GM08714 (cell line): ENCODE results near the gene CDKN1C.

Experiments used
- H3K4me3 ChIP-seq: fragments of 200-500 bp; sonication (Bioruptor generic); 2 replicates; pipeline ENCODE4 v1.5.1; 2014; ENCODE audit warnings: mild to moderate bottlenecking, low read length, inconsistent platforms
- ZNF274 ChIP-seq: IDR thresholded peaks from 2 replicates; pipeline ENCODE4 v1.6.1; 2012; ENCODE audit warnings: mild to moderate bottlenecking, low read depth, low read length

CDKN1C gene

DNA sequence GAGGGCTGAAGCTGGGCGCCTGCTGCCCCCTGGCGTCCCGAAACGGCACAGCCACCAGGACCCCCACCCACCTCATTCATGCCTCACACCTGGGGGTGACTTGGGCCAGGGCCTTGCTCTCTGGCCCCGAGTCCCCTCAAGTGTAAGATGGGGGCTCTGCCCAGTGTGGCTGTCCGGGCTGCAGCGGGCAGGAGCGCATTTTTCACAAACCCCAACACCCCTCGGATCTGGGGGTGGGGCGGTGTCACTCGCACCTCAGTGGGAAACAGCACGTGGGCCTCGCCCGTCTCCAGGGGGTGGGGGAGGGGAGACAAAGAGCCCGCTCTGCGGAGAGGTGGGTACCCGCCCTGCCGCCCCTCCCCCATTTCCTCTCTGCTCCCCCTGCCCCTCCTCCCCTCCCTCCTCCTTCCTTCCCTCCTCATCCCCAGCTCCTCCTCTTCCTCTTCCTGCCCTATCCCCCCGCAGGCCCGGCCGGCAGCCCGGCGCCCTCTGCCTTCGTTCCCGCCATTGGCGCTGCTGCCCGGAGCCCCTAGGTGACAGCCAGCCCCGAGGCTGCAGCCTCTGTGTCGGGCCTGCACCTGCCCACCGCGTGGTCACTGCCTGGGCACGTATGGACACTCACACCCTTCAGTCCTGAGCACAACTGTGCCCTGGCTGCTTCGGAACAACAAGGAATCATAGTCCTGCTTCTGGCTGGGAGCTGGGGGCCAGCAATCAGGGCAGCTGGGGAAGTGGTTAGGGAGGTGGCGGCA, 6.8 kb upstream of the CDKN1C start:
- peak overlapping the region; percentile 16; the same call in 1 of the 2 replicates for H3K4me3 ChIP-seq
- no peak for TF ChIP-seq ZNF274

DNA sequence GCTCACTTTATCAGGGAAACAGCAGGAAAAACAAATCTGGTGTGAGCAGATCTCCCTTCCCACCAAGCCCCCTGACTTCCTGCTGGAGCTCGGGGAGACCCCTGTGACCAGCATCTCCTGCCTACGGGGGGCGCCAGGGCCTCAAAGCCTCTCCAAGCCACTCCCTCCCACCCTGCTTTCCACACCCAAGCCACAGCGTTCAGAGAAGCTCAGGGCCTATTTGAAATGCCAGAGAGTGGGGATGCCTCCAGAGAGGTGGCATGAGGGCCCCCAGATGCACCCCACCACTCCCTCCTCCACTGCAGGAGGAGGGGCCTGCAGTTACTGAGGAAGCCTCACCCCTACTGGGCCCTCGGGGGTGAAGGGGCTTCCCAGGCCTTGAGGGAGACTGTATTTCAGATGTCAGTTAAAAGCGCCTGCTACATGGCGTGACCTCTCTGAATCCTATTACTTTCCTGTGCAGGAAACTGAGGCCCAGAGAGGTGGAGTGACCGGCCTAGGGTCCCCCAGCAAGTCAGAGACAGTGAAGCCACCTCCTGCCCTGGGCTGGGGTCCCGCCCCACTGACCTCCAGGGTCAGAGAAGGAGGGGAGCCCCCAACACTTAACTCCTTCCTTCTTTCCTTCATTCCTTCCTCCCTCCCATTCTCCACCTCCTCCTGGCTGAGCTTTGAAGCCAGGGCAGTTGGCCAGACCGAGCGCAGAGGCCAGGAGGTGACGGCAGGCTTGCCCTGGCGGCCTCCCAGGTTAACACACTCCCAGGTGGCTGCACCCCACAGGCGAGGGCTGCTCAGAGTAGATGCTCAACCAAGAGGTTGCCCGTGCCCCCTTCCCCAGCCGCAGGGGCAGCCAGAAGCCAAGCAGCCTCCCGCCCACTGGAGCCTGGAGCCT, 6.0 kb upstream of the CDKN1C start:
- TF ChIP-seq ZNF274 = no peak
- H3K4me3 ChIP-seq = no peak overlapping the region; the same call in 1 of the 2 replicates

DNA sequence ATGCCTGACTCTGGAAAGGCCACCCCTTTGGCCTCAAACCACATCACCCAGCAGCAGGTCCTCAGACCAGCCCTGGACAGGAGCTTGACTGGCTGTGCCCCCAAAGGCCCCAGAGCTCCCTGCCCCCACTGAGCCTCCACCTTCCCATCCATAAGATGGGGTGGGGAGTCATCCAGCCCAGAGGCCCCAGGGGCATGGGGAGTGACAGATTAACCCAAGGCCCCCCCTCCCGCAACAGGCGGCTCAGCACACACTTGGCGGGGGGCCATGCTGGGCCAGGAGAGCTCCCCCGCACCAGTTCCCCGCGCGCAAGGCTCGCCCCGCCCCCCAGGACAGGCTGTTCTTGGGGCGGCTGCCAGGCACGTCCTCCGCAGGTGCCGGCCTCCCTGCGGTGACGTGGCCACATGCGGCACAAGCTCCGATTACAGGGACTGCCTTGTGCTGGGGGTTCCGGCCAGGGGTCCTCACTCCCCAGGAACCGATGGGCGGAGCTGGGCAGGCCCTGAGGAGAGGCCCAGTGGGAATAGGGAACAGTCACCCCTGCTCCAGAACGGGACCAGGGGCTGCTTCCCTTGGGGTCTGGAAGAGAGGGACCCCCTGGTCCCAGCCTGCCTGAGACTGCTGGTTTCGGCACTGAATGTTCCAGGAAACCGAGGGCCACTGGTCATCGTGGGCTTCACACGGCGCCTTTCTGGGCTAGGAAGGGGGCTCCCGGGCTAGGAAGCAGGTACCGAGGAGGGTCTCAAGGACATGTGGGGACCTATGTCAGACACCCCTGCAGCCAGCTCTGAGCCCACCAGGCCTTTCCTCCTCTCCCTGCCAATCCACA, 5.1 kb upstream of the CDKN1C start:
- no peak overlapping the region for H3K4me3 ChIP-seq

DNA sequence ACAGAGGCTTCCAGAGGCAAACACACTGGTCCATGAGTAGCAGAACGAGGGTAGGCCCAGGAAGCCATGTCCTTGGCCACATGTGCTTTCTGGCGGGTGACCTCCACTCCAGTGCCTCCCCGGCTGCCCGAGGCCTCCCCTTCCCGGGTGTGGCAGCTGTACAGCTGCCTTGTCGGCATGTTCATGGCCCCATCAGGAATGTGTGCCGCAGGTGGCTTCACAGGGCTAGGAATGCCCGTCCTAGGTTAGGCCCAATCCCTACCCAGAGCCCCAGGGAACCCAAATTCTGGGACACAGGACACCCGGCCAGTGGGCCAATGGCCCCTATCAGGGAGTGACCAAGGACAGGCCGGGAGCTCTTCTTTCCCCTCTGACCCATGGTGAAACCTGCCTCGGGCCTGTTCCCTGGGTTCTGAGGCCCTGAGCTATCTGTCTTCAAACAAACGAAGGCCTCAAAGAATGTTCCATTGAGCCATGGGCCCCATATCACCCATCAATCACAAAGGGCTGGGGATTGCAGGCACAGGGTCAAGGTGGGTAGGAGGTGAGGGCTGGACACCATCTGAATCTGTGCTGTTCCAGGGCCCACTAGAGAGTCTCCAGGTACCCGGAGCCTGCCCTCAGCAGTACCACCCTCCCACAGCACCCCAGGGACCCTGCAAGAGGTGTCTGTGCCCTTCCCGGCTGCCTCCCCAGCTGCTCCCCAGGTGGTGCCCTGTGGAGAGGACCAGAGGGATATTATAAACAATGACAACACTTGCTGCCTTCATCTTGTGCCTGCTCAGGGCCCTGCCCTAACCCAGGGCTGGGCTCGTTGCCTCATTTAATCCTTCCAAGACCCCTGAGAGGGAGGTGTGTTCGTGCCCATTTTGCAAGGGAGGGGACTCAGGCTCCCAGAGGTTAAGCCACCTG, 4.0 kb upstream of the CDKN1C start:
- TF ChIP-seq ZNF274 = no peak
- no peak overlapping the region for H3K4me3 ChIP-seq

More for the DNA sequence above, 5.1 kb upstream of the CDKN1C start:
- TF ChIP-seq ZNF274 = no peak

DNA sequence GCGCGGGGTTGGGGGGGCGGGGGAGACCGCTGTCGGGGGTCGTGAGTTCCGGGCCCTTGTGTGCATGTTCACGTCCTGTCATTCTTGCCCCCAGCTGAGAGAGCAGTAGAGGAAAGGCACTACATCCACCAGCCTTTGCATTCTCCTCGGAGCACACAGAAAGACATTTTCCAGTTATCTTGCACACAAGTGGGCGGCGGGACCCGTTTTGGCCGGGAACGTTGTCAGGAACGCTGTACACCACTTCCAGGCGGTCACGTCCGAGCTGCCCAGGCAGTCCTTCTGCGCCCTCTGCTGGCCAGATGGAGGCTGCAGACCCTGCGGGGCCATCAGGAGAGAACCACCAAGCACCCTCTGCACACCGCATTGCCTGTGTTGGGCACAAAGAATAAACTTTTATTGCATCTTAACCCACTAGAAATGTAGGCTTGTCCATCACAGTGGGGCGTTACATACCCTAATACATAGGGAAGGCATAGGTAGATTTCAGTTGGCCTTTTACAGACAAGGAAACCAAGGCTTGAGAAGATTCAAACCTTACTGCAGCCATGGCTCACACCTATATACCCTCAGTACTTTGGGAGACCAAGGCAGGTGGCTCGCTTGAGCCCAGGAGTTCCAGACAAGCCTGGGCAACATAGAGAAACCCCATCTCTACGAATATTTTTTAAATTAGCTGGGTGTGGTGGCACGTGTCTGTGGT, 2.8 kb upstream of the CDKN1C start:
- H3K4me3 ChIP-seq = no peak overlapping the region
- TF ChIP-seq ZNF274 = no peak

DNA sequence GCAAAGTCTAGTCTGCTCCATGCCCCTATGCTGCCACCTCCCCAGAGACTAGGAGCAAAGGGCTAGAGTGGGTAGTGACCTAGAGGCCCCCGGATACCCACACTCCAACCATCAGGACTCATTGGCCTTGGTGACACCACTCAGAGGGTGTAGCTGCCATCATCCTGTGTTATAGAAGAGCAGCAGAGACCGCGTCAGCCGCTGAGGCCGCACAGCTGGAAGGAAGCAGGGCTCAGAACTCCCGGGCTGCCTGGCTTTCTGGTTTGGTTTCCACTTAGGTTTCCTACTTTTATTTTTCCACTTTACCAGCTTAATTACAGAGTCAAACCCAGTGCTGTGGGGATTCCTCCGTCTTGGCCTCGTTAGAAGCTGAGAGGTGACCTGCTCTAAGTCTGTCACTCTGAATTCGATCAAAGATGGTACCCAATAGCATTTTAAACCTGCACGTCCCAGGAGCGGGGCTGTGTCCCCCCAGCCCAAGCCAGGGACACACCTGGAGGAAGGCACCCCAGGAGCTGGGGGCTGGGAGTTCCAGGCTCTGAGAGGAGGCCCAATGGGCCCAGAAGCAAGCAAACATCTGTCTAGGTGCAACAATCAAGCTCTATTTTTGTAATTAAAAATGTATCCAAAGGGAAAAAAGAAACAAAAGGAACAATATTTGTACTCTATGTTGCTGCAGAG, 2.1 kb upstream of the CDKN1C start:
- H3K4me3 ChIP-seq = no peak overlapping the region
- TF ChIP-seq ZNF274 = no peak

DNA sequence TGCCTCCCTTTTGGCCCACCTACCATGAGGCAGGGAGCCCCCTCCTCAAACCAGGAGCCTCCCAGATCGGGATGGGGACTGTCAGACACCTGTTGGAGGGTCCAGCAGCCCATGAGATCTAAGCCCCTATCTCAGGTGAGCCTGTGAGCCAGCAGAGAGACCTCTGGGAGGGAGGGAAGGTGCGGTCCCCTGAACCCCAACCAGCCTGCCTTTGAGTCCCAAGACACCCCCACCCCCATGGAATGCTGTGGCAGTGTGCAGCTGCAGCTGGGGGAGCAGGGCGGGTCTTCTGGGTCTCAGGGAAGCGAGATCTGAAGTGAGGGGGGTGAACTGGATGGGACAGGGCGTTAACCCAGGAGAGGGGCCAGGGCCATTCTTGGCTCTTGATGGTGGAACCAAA, 1.4 kb upstream of the CDKN1C start:
- TF ChIP-seq ZNF274 = no peak
- H3K4me3 ChIP-seq = no peak overlapping the region

DNA sequence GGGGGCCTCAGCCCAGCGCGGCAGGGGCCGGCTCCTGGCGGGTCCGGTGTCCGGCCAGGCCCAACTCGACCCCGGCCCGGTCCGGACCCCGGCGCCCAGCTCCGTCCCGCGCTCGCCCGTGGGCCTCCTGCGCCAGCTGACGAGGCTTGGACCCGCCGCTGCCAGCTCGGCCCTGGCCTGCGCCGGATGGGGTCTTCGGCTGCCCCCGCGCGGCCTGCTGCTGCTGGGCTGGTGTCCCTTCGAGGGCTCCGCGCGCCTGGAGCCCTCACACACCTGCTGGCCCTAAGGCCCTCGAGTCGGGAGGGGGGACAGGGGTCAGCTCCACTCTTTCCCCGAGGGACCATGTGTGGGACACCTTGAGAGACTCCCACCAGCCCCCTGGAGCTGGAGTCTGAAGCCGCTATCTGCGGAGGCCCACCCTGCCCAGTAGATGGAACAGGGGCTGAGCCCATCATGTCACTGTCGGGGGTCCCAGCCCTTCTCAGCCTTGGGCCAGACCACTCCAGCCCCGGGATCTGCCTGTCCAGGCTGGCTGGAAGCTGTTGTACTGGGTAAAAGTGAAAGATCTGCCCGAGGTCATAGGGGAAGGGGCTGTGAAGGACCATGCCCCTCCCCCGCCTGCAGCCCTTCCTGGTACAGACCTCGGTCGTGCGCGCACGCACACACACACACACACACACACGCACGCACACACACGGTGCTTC, 768 bp upstream of the CDKN1C start:
- no peak for TF ChIP-seq ZNF274
- H3K4me3 ChIP-seq = no peak overlapping the region; the same call in 1 of the 2 replicates

DNA sequence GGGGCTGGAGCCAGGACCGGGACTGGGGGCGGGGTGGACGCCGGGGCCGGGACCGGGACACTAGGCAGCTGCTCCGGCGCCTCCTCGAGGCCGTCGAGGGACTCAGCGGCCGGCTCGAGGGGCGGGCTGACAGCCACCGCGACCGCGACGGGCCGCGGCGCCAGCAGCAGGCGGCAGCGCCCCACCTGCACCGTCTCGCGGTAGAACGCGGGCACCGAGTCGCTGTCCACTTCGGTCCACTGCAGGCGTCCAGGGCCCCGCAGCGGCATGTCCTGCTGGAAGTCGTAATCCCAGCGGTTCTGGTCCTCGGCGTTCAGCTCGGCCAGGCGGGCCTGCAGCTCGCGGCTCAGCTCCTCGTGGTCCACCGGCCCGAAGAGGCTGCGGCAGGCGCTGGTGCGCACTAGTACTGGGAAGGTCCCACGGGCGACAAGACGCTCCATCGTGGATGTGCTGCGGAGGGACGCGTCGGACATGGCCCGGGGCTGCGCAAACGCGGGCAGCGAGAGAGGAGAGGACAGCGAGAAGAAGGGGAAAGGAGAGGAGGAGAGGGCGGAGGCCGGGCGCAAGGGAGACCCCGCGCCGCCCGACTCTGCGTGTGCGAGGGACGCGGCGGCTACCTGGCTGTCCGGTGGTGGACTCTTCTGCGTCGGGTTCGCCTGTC, 428 bp downstream of the CDKN1C start:
- peak overlapping the region; percentile 59; the same call in 1 of the 2 replicates for H3K4me3 ChIP-seq
- no peak for TF ChIP-seq ZNF274

DNA sequence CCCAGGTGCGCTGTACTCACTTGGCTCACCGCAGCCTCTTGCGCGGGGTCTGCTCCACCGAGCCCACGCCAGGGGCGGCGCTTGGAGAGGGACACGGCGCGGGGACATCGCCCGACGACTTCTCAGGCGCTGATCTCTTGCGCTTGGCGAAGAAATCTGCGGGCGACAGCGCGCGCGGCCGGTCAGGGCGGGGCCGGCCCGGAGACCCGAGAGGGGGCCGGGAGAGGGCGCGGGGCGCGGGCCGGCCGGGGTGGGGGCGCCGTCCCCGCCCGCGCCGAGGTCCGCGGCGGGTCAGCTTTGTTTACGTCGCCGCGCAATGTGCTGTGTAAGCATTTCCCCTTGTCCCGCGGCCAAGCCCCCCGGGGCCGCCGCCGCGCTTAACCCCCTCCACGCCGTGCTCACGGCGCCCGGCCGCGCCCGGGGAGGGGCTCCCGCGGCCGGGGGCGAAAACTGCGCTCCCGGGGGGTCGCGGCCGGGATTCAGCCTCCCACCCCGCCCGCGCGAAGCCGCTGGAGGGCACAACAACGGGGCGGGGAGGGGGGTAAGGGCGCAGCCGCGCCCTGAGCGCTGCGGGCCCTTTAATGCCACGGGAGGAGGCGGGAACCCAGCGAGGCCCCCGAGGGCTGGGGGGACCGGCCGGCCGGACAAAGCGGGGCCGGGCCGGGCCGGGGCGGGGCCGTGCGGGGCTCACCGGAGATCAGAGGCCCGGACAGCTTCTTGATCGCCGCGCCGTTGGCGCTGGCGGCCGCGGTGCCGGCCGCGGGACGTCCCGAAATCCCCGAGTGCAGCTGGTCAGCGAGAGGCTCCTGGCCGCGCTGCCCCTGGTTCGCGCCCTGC, 1.4 kb downstream of the CDKN1C start:
- no peak for TF ChIP-seq ZNF274
- H3K4me3 ChIP-seq = no peak overlapping the region
